HepG2 (cell line): ENCODE data around the gene BACH2. TPM values are rescaled to one million over a fixed set of nuclear protein-coding genes. Genes with fewer than 3 reads are reported as not detected.

Source experiments
- ATAC-seq: fragments of 200-7000 bp; cut with Tn5 transposase; 3 replicates; pipeline ENCODE4 v1.9.1; 2020; ENCODE audit warnings: mild to moderate bottlenecking, moderate library complexity
- BruUV-seq: library from RNA; stranded (reverse); fragments of 400-500 nt; replicated peaks from 2 replicates; lab custom pipeline; 2021; lab: Mats Ljungman, UMichigan
- CTCF ChIA-PET: fragments of 300-600 bp; formaldehyde crosslinking; extraction: SDS; loops from one replicate; lab custom pipeline; 2021; ENCODE audit warnings: low total read pairs, inconsistent platforms, low intra/inter-chr PET ratio; lab: Yijun Ruan, JAX
- POLR2A ChIA-PET: fragments of 350-600 bp; sonication (Branson Sonifier 250); formaldehyde crosslinking; loops from one replicate; lab custom pipeline; 2020; ENCODE audit warnings: antibody characterized with exemption, inconsistent platforms; lab: Yijun Ruan, JAX
- DNase-seq: peaks from one replicate; pipeline ENCODE4 v3.0.0-alpha.2; 2015; ENCODE audit warnings: low spot score
- FAIRE-seq: peaks from 3 replicates; lab custom pipeline; 2011; peaks lifted over from hg19 to GRCh38; lab: Jason Lieb, UNC
- H2AFZ ChIP-seq: one replicate; pipeline ENCODE4 v1.6.1; 2011; ENCODE audit warnings: low read length, inconsistent platforms
- H3K27ac ChIP-seq: fragments of 300-600 bp; 3 replicates; pipeline ENCODE4 v1.8.0; 2011; ENCODE audit warnings: mixed run types, mild to moderate bottlenecking, mixed read lengths, low read length, inconsistent platforms; ENCODE audit not compliant: insufficient read depth; ENCODE audit errors: extremely low read length
- H3K27me3 ChIP-seq, 2 experiments: fragments of 200-600 bp in 1 of 2; 2 replicates in 1 of 2; 3 replicates in 1 of 2; pipeline versions ENCODE4 v1.6.0 to v1.8.0; 2011; ENCODE audit warnings: low read length in 2 of 2, mild to moderate bottlenecking in 2 of 2, moderate library complexity in 2 of 2, inconsistent platforms in 1 of 2; ENCODE audit not compliant: insufficient read depth in 2 of 2, control insufficient read depth in 1 of 2
- H3K36me3 ChIP-seq, 2 experiments: fragments of 200-600 bp in 1 of 2; replicated peaks in 1 of 2; 2 replicates in 1 of 2; 3 replicates in 1 of 2; pipeline versions ENCODE4 v1.5.1 to v1.8.0; 2011; ENCODE audit warnings: low read length in 2 of 2, inconsistent platforms in 1 of 2; ENCODE audit not compliant: insufficient read depth in 2 of 2, control insufficient read depth in 1 of 2
- H3K4me1 ChIP-seq: 2 replicates; pipeline ENCODE4 v1.5.1; 2012; ENCODE audit warnings: low read length, inconsistent platforms; ENCODE audit not compliant: insufficient read depth
- H3K4me2 ChIP-seq: 2 replicates; pipeline ENCODE4 v1.6.0; 2011; ENCODE audit warnings: low read depth, low read length, inconsistent platforms
- H3K4me3 ChIP-seq, 3 experiments: fragments of 200-600 bp in 1 of 3; sonication (generic), shearing (Covaris generic) in 1 of 3; replicated peaks in 1 of 3; 2 replicates each; pipeline ENCODE4 v1.5.1; 2011 to 2016; ENCODE audit warnings: low read length in 3 of 3, inconsistent platforms in 2 of 3, low read depth in 2 of 3, mild to moderate bottlenecking in 2 of 3, control low read depth in 1 of 3, mixed read lengths in 1 of 3; ENCODE audit not compliant: insufficient read depth in 1 of 3
- H3K79me2 ChIP-seq: one replicate; pipeline ENCODE4 v1.6.1; 2011; ENCODE audit warnings: low read length, inconsistent platforms; ENCODE audit not compliant: insufficient read depth
- H3K9ac ChIP-seq: 2 replicates; pipeline ENCODE4 v1.6.0; 2011; ENCODE audit warnings: mild to moderate bottlenecking, low read depth, low read length, inconsistent platforms; ENCODE audit not compliant: insufficient read depth
- H3K9me3 ChIP-seq: 2 replicates; pipeline ENCODE4 v1.5.1; 2012; ENCODE audit warnings: mild to moderate bottlenecking, low read length
- H4K20me1 ChIP-seq: 2 replicates; pipeline ENCODE4 v1.6.0; 2011; ENCODE audit warnings: inconsistent platforms, mild to moderate bottlenecking, low read length, moderate library complexity; ENCODE audit not compliant: insufficient read depth
- ARID2 ChIP-seq: sonication (generic); formaldehyde crosslinking; IDR thresholded peaks from 2 replicates; pipeline ENCODE4 v1.8.1; 2022; ENCODE audit warnings: mild to moderate bottlenecking, missing genetic modification reagents, borderline replicate concordance
- ATM ChIP-seq: fragments of 450-650 bp; IDR thresholded peaks from 2 replicates; pipeline ENCODE4 v1.7.1; 2017; ENCODE audit warnings: mild to moderate bottlenecking, borderline replicate concordance
- CBFB ChIP-seq: sonication (generic); formaldehyde crosslinking; IDR thresholded peaks from 2 replicates; pipeline ENCODE4 v1.4.0; 2020; ENCODE audit warnings: missing genetic modification reagents
- DMTF1 ChIP-seq: sonication (generic); formaldehyde crosslinking; IDR thresholded peaks from 2 replicates; pipeline ENCODE4 v1.4.0; 2020; ENCODE audit warnings: mild to moderate bottlenecking, missing genetic modification reagents
- FOXO4 ChIP-seq: sonication (generic); formaldehyde crosslinking; conservative IDR thresholded peaks from 2 replicates; pipeline ENCODE4 v1.8.1; 2023; ENCODE audit warnings: missing genetic modification reagents
- HES4 ChIP-seq: sonication (generic); formaldehyde crosslinking; IDR thresholded peaks from 2 replicates; pipeline ENCODE4 v1.9.0; 2021; ENCODE audit warnings: mild to moderate bottlenecking, missing genetic modification reagents, borderline replicate concordance
- HMG20A ChIP-seq: IDR thresholded peaks from 2 replicates; pipeline ENCODE4 v1.6.1; 2016; ENCODE audit warnings: borderline replicate concordance
- KAT7 ChIP-seq: IDR thresholded peaks from 2 replicates; pipeline ENCODE4 v1.6.1; 2018; ENCODE audit warnings: borderline replicate concordance, missing compliant biosample characterization
- ONECUT2 ChIP-seq: sonication (generic); formaldehyde crosslinking; IDR thresholded peaks from 2 replicates; pipeline ENCODE4 v1.4.0; 2020; ENCODE audit warnings: missing genetic modification reagents
- POGZ ChIP-seq: sonication (generic); formaldehyde crosslinking; IDR thresholded peaks from 2 replicates; pipeline ENCODE4 v1.4.0; 2020; ENCODE audit warnings: mild to moderate bottlenecking, missing genetic modification reagents
- PRPF4 ChIP-seq: fragments of 200-400 bp; formaldehyde crosslinking; IDR thresholded peaks from 2 replicates; pipeline ENCODE4 v1.6.1; 2016; ENCODE audit warnings: low read length, low read depth; ENCODE audit not compliant: poor library complexity, severe bottlenecking
- TCF7 ChIP-seq: sonication (generic); IDR thresholded peaks from 2 replicates; pipeline ENCODE4 v1.6.1; 2016; ENCODE audit warnings: antibody characterized with exemption, low read depth
- ZFY ChIP-seq: sonication (generic); formaldehyde crosslinking; IDR thresholded peaks from 2 replicates; pipeline ENCODE4 v1.4.0; 2020; ENCODE audit warnings: missing genetic modification reagents
- ZNF232 ChIP-seq: sonication (generic); formaldehyde crosslinking; IDR thresholded peaks from 2 replicates; pipeline ENCODE4 v1.4.0; 2020; ENCODE audit warnings: missing genetic modification reagents, borderline replicate concordance
- ZNF343 ChIP-seq: sonication (generic); formaldehyde crosslinking; IDR thresholded peaks from 2 replicates; pipeline ENCODE4 v1.4.0; 2020; ENCODE audit warnings: mild to moderate bottlenecking, missing genetic modification reagents
- ZNF557 ChIP-seq: sonication (generic); formaldehyde crosslinking; IDR thresholded peaks from 2 replicates; pipeline ENCODE4 v1.4.0; 2020; ENCODE audit warnings: missing genetic modification reagents
- ZNF572 ChIP-seq: sonication (generic); formaldehyde crosslinking; IDR thresholded peaks from 2 replicates; pipeline ENCODE4 v1.5.1; 2020; ENCODE audit warnings: mild to moderate bottlenecking, missing genetic modification reagents
- WGBS: methylation state at CpG from one replicate; pipeline ENCODE4 v1.1.6; 2017; ENCODE audit warnings: low lambda C conversion rate; 5-methylcytosine and 5-hydroxymethylcytosine counted together
- in situ Hi-C: cut with HindIII; loops from 2 replicates; pipeline ENCODE4 v1.10.0; 2017; ENCODE audit warnings: low pct_unique_long_range_greater_than_20kb; ENCODE audit not compliant: extremely low pct_ligation_motif_present
- intact Hi-C: fragments of 100-400 bp; cut with micrococcal nuclease; formaldehyde crosslinking; loops from one replicate; pipeline ENCODE4 v1.10.0; 2022; ENCODE audit not compliant: unreplicated experiment
- polyA plus RNA-seq, 8 experiments: library from polyadenylated mRNA; depleted of rRNA in 3 of 8; stranded (reverse) in 7 of 8; unstranded in 1 of 8; fragments of >200 nt; fragmentation: Illumina TruSeq in 4 of 8; extraction: Trizol in 4 of 8; gene quantifications; 2 replicates each; pipeline versions ENCODE4 v1.2.1 to v1.2.3, GENCODE V29; 2011 to 2016; ENCODE audit warnings: low read depth in 4 of 8, missing spikeins in 1 of 8, mixed read lengths in 1 of 8; ENCODE audit not compliant: insufficient read depth in 1 of 8
- total RNA-seq, 5 experiments: library from RNA; depleted of rRNA; stranded (reverse); fragments of >200 nt; fragmentation: Illumina TruSeq; extraction: Trizol; gene quantifications; 2 replicates each; pipeline ENCODE4 v1.2.3, GENCODE V29; 2016; ENCODE audit warnings: low read depth in 1 of 5
- TF ChIP-seq, protein P1 (sequence below): sonication (generic); formaldehyde crosslinking; IDR thresholded peaks from 2 replicates; pipeline ENCODE4 v1.4.0; 2020; ENCODE audit warnings: missing genetic modification reagents, mild to moderate bottlenecking, borderline replicate concordance
- TF ChIP-seq, protein P2 (sequence below): sonication (generic); formaldehyde crosslinking; IDR thresholded peaks from 2 replicates; pipeline ENCODE4 v1.8.1; 2023; ENCODE audit warnings: mild to moderate bottlenecking, missing genetic modification reagents, borderline replicate concordance

The BACH2 gene
- total and polyA plus RNA-seq, 2 of the 13 experiments (the other 11 are each of a cell fraction or from before 2014, with no cell fraction given), result 0.01 TPM; not detected in 1

DNA sequence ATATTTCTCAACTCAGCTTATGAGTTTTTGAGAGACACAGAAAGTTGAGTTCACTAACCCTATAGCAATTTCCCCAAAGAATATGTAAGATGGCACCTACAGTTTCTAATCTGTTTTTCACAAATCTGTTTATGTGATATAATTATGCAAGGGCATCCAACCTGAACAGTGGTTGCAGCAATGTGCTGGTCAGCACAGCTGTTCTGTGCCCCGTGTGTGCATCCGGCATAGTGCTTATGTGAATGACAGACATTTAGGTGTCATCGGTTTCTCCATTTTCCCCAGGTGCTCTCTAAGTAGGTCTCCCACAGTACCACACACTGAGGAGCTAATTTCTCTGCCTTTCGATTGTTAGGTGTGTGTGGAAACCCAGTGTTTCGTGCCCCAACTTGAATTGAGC lies 7.7 kb upstream of the BACH2 start:
- no peak for DNase-seq
- 2% methylated on average over 5 of the region's 5 CpGs for WGBS
- Histone ChIP-seq H3K9ac (no peak overlapping the region), H3K27me3 (0 out of 5 replicates have a peak, but pooled peaks cover 0 to 3% of the 10 kb centered on the region in 2 experiments)
- TF ChIP-seq ZNF232 (CRISPR knock-in tag) (no peak), CBFB (CRISPR knock-in tag) (no peak), ARID2 (CRISPR knock-in tag) (no peak), ATM (no peak), TCF7 (no peak), ZNF557 (no peak), FOXO4 (CRISPR knock-in tag) (no peak), HMG20A (CRISPR knock-in tag) (no peak), HES4 (CRISPR knock-in tag) (no peak), ZNF343 (CRISPR knock-in tag) (no peak), ZFY (CRISPR knock-in tag) (no peak), DMTF1 (CRISPR knock-in tag) (no peak), POGZ (CRISPR knock-in tag) (no peak), KAT7 (no peak), ZNF572 (no peak), PRPF4 (no peak), ONECUT2 (CRISPR knock-in tag) (no peak)
- TF ChIP-seq, protein P1, sequence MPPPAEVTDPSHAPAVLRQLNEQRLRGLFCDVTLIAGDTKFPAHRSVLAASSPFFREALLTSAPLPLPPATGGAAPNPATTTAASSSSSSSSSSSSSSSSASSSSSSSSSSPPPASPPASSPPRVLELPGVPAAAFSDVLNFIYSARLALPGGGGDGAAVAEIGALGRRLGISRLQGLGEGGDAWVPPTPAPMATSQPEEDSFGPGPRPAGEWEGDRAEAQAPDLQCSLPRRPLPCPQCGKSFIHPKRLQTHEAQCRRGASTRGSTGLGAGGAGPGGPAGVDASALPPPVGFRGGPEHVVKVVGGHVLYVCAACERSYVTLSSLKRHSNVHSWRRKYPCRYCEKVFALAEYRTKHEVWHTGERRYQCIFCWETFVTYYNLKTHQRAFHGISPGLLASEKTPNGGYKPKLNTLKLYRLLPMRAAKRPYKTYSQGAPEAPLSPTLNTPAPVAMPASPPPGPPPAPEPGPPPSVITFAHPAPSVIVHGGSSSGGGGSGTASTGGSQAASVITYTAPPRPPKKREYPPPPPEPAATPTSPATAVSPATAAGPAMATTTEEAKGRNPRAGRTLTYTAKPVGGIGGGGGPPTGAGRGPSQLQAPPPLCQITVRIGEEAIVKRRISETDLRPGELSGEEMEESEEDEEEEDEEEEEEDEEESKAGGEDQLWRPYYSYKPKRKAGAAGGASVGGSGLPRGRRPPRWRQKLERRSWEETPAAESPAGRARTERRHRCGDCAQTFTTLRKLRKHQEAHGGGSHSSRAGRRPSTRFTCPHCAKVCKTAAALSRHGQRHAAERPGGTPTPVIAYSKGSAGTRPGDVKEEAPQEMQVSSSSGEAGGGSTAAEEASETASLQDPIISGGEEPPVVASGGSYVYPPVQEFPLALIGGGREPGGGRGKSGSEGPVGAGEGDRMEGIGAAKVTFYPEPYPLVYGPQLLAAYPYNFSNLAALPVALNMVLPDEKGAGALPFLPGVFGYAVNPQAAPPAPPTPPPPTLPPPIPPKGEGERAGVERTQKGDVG, result no peak
- TF ChIP-seq, protein P2, sequence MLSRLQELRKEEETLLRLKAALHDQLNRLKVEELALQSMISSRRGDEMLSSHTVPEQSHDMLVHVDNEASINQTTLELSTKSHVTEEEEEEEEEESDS (CRISPR knock-in tag), result no peak
- TF ChIP-seq, all 625 proteins: peak for 0
- FAIRE-seq (no peak), ATAC-seq (no peak)
- H3K4me3 ChIP-seq, result no peak overlapping the region
- in situ Hi-C loops (loop anchor here (10.0 kb wide), 1 partner anchor 360 kb away; no protein-coding TSS in a partner anchor), intact Hi-C loops (no loop called here)
- no peaks in the 10 kb centered on the region for H4K20me1 ChIP-seq
- no peaks in the 10 kb centered on the region for H3K79me2 ChIP-seq
- ChIA-PET POLR2A (no interaction called here), CTCF (no interaction called here)
- no peaks in the 10 kb centered on the region for H3K4me1 ChIP-seq
- no peak overlapping the region for H3K4me2 ChIP-seq
- no TSS peak for BruUV-seq
- no peaks in the 10 kb centered on the region for H3K9me3 ChIP-seq
- H3K36me3 ChIP-seq, result no peaks in the 10 kb centered on the region
- no peak overlapping the region for H2AFZ ChIP-seq
- H3K27ac ChIP-seq, result no peak overlapping the region
